Inflammatory macrophage treated with lipopolysaccharide for 4 hours (primary cell): ENCODE measurements around the gene KDM1B.

Experiments used
- DNase-seq: peaks from one replicate; pipeline ENCODE4 v3.0.0-alpha.2; 2020

The KDM1B gene

DNA sequence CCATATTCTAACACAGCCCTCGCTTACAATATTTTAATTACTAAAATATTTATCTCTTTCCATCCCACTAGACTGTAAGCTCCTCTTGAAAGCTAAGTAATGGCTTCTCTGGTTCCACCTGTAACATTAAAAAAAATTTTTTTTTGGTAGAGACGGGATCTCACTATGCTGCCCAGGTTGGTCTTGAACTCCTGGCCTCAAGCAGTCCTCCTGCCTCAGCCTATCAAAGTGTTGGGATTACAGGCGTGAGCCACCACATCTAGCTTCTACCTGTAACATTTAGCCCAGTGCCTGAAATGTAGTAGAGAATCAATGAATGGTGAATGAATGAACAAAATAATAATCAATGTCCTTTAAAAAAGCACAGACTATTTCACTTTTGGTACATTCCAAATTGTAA, 80.3 kb downstream of the KDM1B start:
- no peak for DNase-seq

DNA sequence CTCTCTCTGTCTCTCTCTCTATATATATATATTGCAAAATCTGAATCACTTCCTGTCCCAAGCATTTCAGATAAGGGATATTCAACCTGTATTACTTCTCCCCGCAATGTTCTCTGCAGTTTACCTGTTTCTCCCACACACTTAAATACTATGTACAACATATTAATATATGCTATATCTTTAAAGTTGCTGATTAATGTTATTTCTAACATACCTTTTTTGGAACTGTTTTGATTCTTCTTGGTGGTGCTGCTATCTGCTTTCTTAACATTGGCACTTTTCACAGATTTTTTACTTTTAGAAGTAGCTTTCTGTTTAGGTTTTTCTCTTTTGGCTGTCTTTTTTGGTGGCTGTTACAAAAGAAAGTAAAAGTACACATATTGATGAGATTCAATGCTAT, 81.9 kb downstream of the KDM1B start:
- no peak for DNase-seq

DNA sequence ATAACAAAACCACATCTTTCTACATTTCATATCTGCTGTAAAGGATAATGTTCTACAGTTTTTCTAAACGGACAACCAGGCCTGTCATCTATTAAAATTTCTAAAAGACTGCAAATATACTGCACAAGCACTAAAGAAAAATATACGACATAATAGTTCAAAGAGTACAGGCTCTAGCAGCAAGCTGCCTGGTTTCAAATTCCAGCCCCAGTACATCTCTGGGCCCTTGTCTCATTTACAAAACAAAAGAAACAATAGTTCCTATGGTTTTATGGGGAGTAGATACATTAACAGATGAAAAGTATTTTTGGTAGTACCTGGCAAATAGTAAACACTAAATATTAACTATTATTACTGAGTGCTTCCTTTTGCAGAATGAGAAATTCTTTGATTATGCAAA, 85.0 kb downstream of the KDM1B start:
- no peak for DNase-seq

DNA sequence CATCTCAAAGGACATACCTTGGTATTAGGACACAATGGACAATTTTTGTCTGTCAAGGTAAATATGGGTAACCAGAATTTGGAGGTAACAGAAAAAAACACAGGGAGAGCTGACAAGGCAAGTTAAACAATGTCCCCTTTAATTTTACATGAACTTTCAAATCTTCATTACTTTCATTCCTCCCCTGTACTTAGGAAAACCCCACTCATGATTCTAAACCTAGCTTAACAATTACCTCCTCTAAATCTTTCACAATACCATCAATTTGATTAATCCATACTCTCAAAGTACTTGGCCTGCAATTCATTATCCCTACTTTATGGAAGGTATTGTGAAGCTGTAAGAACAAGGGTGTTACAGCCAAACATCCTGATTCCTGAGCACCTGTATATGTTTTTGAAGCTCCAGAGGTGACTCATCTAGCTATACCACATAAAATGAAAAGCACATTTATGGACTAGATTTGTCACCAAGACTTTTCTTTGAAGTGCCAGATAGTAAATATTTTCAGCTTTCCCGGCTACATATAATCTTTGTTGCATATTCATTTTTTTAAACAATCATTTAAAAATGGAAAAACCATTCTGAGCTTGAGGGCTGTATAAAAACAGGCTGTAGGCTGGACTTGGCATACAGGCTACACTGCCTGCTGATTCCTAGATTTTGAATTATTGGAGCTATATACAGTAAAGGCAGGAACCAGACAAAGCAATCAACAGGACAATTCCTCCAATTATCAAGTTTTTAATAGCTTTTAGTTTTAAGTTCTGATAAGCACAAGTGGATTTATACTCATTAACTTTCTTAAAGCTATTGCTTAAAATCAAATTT, 86.2 kb downstream of the KDM1B start:
- no peak for DNase-seq

DNA sequence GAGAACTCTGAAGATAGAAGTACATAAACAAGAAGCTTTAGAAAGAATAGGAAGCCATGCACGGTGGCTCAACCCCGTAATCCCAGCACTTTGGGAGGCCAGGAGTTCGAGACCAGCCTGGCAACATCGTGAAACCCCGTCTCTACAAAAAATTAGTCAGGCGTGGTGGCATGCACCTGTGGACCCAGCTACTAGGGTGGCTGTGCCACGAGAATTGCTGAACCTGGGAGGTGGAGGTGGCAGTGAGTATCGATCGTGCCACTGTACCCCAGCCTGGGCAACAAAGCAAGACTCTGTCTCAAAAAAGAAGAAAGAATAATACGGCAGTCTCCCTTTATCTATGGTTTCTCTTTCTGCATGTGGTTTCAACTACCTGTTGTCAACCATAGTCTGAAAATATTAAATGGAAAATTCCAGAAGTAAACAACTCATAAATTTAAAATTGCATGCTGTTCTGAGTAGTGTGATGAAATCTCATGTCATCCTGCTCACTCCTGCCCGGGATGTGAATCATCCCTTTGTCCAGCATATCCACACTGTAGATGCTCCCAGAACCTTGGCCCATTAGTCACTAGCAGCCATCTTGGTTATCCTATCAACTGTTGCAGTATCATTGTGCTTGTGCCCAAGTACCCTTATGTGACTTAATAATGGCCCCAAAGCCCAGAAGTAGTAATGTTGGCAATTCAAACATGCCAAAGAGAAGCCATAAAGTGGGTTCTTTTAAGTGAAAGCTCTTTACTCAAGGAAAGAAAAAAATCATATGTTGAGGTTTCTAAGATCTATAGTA, 87.0 kb downstream of the KDM1B start:
- peak; percentile 27 for DNase-seq

DNA sequence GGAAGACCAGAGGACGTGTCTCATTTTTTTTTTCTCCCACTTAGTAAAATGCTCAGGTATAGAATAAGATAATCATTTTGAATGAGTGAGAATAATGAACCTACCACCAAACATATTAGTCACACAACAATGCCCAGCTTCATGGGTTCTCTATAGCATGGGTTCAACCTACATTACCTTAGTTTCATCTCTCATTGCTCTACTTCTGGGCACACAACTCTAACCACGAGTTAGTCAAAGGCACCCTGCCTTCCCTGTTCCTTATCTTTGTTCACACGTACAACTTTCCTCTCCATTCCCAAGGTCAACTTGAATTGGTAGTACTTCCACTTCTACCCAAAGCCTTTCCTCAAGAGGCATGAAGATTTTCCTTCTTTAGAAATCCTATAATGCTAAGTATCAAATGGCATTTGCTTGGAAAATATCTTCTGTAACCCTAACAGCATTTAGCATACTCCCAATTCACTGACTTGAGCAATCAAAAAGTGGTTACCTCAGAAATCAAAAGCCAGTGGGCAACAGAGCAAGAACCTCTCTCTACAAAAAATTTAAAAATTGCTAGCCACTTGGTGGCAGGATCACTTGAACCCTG, 88.2 kb downstream of the KDM1B start:
- DNase-seq, result no peak

DNA sequence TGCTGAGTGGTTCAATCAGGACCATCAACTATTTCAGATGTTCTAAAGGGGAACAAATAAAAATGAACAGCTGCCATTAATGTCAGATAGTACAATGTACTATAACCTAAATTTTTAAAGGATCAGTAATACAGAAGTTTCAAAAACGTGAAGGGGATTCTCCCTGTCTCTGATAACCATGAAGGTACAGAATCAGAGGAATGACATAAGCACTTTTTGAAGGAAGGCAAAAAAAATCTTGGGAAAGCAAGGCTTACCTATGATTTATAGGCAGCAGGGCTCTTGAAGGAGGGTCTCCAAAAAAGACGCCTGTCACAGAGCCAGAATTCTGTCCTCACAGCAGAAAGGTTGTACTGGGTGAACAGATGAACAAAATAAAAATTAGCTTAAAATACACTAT, 89.0 kb downstream of the KDM1B start:
- DNase-seq, result no peak

DNA sequence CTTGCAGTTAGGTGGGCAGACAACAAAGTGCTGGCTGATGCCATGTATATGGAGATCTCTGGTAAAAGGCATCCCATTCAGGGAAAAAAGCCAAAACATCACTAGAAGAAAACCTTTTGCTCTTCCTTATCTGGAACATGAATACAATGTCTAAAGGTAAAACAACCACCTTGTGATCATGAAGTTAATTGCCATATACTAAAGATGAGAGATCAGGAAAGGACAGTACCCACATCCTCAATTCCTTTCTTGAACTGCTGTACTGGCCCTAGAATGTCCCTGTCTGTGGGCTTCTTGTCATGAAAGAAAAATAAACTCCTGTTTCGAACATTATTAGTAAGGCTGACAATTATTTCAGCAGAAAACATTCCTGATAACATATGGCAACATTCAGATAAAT, 89.9 kb downstream of the KDM1B start:
- no peak for DNase-seq

DNA sequence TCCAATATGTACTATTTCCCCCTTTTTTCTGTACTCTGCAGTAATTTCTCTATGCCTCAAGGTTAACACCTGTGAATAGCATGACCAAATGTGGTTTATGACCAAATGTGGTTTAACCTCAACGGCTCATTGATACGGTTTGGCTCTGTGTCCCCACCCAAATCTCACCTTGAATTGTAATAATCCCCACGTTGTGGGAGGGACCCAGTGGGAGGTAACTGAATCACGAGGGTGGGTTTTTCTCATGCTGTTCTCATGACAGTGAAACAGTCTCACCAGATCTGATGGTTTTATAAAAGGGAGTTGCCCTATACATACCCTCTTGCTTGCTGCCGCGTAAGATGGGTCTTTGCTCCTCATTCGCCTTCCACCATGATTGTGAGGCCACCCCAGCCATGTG, 90.4 kb downstream of the KDM1B start:
- no peak for DNase-seq

DNA sequence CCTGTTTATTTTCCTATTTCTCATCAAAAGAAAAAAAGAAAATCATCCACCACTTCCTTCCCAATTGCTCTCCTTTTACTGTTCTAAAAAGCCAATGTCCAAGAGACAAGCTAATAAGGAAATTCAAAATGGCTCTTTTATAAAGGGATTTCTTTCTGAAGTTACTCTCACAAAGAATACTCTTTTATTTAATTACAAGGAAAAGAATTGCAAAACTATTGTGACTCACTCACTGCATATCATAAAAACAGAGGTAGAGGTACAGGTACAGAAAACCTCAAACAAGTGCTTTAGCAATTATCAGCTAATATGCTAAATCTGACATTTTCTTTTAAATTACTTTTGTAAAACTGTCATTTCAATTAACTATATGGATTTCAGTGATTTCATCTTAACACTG, 91.0 kb downstream of the KDM1B start:
- no peak for DNase-seq

DNA sequence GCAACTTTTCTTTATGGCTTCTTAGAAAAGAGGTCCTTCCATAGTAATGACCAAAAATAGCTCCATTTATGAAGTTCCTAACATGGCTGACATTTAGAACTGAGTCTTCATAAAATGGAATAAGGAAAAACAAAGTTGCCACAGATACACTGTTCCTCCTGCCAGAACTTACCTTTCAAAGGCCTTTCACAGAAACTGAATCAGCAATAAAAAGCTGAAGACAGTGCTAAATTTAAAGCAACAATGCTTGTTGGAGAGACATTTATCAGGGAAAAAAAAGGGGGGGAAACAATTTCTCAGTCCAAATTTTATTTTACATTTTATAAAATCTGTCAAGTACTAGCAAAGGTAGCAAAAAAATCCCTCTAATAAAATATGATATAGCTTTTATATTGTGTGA, 91.8 kb downstream of the KDM1B start:
- no peak for DNase-seq

DNA sequence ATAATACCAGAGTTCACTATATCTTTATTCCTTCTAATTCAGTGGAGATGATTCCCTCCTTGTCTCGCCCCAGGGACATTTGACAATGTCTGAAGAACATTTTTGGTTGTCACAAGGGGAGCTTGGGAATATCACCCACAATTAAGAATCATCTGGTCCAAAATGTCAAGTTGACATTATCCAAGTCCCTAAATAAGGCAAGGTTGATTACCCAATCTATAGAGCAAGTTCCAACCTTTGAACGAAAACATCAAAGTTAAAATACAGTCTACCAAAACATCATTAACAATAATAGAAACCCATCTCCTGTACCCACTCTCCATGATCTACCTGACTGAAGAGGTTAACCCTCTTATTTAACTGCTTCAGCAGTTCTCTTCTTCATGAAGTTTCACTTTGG, 93.5 kb downstream of the KDM1B start:
- no peak for DNase-seq

DNA sequence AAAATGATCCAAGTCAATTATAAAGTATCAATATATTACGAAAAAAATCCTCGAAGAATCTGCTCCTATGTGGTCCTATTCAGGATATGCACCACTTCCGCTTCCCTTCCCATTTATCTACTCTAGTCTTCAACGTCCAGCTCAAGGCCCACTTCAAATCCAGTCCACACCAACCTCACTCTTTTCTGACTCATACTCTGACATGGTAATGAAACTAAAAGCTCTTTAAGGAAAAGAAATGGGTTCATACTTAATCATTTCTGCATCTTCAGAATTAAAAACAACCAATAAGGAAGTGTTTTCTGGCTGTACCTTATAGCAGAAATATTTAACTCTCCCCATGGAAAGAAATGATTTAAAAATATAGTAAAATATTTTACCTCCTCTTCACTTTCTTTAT, 94.0 kb downstream of the KDM1B start:
- DNase-seq, result peak; percentile 52

DNA sequence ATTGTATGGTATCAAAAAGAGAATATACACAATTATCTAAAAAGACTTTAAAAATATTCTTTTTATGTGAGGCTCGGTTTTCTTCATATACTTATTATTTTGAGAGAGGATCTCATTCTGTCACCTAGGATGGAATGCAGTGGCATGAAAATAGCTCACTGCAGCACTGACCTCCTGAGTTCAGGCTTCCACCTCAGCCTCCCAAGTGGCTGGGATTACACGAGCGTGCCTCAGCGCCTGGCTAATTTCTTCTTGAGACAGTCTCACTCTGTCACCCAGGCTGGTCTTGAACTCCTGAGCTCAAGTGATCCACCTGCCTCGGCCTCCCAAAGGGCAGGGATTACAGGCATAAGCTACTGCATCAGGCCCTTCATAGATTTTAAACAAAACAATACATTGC, 98.4 kb downstream of the KDM1B start:
- no peak for DNase-seq

DNA sequence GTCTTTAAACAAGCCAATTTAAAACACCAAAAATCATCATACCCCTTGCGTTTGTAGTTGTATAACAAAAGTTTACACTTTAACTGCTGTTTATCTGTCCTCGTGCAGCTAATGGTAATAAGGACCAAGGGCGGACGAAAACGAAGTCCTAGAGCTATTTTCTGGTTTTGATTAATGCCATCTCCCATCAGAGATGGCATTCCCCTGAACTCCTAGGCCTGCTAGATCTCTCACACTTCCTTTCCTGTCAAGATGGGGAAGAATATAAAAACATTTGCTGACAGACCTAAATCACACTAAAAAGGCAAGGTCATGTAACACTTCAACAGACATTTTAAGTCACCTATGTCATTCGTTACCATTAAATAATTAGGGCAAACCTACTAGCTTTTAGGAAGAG, 99.6 kb downstream of the KDM1B start:
- DNase-seq, result no peak

DNA sequence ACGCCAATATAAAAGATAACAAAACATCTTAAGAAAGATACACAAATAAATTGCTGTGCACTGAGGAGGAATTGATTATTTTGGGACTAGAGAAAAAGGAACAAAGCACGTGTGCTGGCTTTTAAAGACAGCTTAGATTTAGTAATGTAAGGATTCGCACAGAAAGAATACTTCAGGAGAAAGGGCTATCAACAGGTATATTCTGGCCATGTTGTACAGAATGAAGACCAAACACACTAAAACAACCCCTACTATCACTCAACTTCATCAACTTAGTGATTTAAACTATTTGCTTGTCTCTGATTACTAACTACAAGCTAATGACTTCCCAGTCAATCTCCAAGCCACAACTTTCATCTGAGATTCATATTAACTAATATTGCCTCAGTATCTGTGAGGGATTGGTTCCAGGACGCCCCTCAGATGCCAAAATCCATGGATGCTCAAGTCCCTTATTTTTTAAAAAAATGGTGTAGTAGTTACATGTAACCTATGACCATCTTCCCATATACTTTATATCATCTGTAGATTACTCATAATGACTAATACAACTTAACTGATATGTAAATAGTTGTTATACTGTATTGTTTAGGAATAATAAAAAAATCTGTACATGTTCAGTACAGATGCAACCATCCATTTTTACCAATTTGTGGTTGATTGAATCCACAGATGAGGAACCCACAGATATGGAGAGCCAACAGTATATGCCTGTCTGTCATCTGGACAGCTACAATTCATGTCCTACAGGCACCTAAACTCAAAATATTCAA, 104.6 kb downstream of the KDM1B start:
- peak; percentile 36 for DNase-seq

DNA sequence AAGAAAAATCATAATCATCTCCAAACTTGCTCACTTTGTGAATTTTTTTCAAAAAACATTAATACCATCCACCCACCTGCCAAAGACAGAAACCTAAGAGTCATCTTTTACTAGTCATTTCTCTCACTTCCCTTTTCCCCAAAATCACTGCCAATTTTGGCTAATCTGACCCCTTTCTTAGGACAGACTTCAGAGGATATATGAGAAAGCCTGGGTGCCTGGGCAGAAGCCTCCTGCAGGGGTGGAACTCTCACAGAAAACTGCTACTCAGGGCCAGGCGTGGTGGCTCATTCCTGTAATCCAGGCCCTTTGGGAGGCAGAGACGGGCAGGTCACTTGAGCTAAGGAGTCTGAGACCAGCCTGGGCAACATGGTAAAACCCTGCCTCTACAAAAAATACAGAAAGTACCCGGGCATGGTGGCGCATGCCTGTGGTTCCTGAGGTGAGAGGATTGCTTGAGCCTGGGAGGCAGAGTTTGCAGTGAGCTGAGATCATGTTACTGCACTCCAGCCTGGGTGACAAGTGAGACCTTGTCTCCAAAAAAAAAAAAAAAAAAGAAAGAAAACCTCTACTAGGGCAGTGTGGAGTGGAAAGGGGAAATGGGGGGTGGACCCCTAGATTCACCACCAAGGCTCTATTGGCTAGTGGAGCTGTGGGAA, 105.4 kb downstream of the KDM1B start:
- peak; percentile 94 for DNase-seq

DNA sequence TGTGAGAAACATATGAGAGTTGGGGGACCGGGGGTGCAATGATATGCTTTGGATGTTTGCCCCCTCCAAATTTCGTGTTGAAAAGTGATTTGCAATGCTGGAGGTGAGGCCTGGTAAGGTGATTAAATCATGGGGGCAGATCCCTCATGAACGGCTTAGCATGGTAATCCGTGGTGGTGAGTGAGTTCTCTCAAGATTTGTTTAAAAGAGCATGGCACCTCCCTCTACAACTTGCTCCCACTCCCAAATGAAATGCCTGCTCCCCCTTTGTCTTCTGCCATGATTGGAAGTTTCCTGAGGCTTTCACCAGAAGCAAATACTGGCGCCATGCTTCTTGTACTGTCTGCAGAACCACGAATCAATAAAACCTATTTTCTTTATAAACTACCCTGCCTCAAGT, 106.7 kb downstream of the KDM1B start:
- DNase-seq, result no peak

DNA sequence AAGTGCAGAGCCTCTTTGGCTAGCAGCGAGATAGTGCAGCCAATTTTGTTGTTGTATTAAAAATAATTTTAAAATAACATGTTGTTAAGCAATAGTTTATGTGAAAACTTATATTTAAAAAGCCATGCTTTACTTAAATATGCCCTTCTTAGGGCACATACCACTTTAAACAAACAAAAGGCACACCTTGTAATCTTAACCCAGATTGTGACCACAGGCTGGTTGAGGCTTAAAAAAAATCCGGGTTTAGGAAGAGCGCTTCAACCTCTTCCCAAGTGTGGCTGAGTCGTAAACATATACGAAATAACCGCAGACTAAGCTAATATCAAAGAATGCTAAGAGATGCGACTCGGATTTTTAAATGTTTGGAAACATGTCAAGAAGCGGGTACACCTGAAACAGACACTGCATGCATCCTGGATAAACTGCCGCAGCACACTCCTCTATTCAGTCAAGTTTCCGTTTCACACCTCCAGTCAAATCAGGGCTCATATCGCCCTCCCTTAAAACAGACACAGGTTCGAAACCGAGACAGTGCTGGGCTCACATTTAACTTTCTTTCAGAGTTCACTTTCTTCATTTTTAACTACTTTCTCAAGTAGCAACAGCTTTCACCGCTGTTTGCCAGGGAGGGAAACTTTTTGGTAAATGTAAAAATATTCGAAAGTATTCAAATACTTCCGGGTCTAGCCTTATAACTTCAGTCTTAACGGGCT, 107.6 kb downstream of the KDM1B start:
- DNase-seq, result peak; percentile 60

DNA sequence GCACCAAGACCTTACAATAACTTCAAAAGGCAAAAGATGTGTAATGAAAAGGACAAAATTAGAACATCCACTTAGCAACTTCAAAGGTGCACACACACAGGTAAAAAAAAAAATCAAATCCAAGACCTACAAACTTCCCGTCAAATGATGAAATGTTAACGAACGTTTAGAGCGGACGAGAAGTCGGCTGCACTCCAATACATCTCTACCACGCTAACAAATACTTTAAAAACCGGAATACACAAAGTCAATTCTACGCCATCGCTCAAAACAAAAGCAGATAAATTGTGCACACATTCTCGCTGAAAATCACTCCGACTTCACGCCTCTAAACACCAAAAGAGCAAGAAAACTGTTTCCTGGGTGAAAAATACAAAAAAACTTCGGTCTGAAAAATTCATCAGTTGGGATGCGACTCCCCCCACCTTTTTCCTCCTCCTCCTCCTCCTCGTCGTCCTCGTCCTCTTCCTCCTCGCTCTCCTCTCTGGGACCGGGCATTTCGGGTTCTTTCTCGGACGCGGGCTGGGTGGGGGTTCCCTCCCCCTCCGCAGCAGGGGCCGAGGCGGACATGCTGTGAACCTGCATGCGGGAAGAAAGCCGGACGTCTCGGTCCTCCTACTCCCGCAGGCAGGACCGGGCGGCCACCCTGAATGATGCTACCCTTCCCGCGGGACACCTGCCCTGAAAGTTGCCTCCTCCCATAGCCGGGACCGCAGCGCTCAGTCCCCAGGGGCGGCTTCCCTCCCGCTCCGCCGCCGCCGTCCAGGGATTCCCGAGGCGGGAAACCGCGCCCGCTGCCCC, 108.4 kb downstream of the KDM1B start:
- DNase-seq, result peak; percentile 35
